RWPE2 (cell line): ENCODE results near the gene KCND2.
A peak's percentile ranks its signal among the peaks of the same experiment; 100 is the strongest.

Experiments
- ATAC-seq: fragments of 200-7000 bp; cut with Tn5 transposase; 3 replicates; pipeline ENCODE4 v1.9.1; 2021; ENCODE audit warnings: low read depth
- DNase-seq: peaks from one replicate; pipeline ENCODE4 v3.0.0-alpha.2; 2020; ENCODE audit warnings: low spot score
- H3K27ac ChIP-seq: fragments of 450-650 bp; 2 replicates; pipeline ENCODE4 v1.5.1; 2017; ENCODE audit warnings: mild to moderate bottlenecking; ENCODE audit not compliant: poor library complexity, severe bottlenecking
- H3K27me3 ChIP-seq: fragments of 250-450 bp; sonication (Bioruptor Pico); 2 replicates; pipeline ENCODE4 v1.5.1; 2021; ENCODE audit warnings: mild to moderate bottlenecking, moderate library complexity; ENCODE audit not compliant: insufficient read depth, poor library complexity, severe bottlenecking
- H3K36me3 ChIP-seq: fragments of 250-450 bp; sonication (Bioruptor Pico); 2 replicates; pipeline ENCODE4 v1.5.1; 2020; ENCODE audit warnings: low read depth, mild to moderate bottlenecking, moderate library complexity
- H3K4me1 ChIP-seq: fragments of 250-450 bp; sonication (Bioruptor Pico); 2 replicates; pipeline ENCODE4 v1.5.1; 2021; ENCODE audit warnings: mild to moderate bottlenecking, moderate library complexity; ENCODE audit not compliant: insufficient read depth, poor library complexity, severe bottlenecking
- H3K4me3 ChIP-seq: fragments of 250-450 bp; sonication (Bioruptor Pico); 2 replicates; pipeline ENCODE4 v1.5.1; 2021; ENCODE audit warnings: mild to moderate bottlenecking, moderate library complexity; ENCODE audit not compliant: severe bottlenecking
- H3K9me3 ChIP-seq: fragments of 250-450 bp; sonication (Bioruptor Pico); 2 replicates; pipeline ENCODE4 v1.5.1; 2021; ENCODE audit warnings: mild to moderate bottlenecking, moderate library complexity; ENCODE audit not compliant: severe bottlenecking
- CTCF ChIP-seq: fragments of 450-650 bp; IDR thresholded peaks from one replicate; pipeline ENCODE4 v1.5.1; 2017; ENCODE audit warnings: mild to moderate bottlenecking, moderate library complexity; ENCODE audit not compliant: poor library complexity, severe bottlenecking

KCND2 gene

DNA sequence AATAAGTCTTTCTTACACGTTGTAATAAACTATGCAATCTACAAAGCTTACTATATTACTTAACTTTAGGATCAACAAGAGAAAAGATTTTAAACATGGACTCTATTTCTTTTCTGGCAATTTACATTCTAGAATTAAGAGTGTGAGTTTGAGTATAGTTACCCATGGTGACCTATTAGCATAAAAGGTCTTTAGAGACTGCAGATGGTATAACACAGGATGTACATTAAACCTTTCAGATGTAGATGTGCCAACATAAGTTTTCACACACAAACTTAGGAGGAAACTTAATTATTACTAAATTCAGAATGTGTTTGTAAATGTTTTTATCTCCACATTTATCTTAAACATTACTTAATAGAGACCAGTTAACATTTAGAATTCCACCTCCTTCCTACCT, 54.1 kb downstream of the KCND2 start:
- ATAC-seq (no peak), DNase-seq (no peak)
- TF ChIP-seq CTCF, result no peak
- Histone ChIP-seq H3K4me1 (no peaks in the 10 kb centered on the region), H3K4me3 (no peak overlapping the region), H3K9me3 (no peaks in the 10 kb centered on the region), H3K36me3 (no peaks in the 10 kb centered on the region), H3K27ac (no peak overlapping the region), H3K27me3 (no peaks in the 10 kb centered on the region)

- Histone ChIP-seq H3K4me1 (no peaks in the 10 kb centered on the region), H3K36me3 (no peaks in the 10 kb centered on the region), H3K27me3 (peaks cover 4% of the 10 kb centered on the region), H3K9me3 (no peaks in the 10 kb centered on the region), H3K27ac (no peak overlapping the region), H3K4me3 (no peak overlapping the region)
- no peak for ATAC-seq
- no peak for TF ChIP-seq CTCF
- no peak for DNase-seq
Measured at GRCh38 chr7:120332433-120332832, 59.5 kb downstream of the KCND2 start.

DNA sequence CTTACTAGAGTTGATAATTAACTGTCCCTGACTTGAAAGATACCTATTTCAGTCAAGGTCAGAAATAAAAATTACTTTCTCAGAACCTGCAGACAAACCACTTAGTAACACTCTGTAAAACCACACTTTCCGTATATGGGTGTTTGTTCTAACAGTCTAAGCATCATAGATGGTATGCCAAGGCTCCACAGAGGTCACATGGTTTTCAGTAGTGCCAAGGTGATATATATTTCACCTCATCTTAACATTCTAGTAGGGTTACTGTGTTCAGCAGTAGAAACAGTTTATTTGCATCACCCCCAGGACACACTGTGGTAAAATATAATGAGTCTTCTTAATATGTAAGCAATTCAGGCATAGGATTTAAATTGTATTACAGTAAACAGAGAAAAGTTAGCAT, 61.5 kb downstream of the KCND2 start:
- Histone ChIP-seq H3K9me3 (no peaks in the 10 kb centered on the region), H3K4me3 (no peak overlapping the region), H3K36me3 (no peaks in the 10 kb centered on the region), H3K4me1 (no peaks in the 10 kb centered on the region), H3K27me3 (peaks cover 4% of the 10 kb centered on the region), H3K27ac (no peak overlapping the region)
- ATAC-seq (no peak), DNase-seq (no peak)
- no peak for TF ChIP-seq CTCF

DNA sequence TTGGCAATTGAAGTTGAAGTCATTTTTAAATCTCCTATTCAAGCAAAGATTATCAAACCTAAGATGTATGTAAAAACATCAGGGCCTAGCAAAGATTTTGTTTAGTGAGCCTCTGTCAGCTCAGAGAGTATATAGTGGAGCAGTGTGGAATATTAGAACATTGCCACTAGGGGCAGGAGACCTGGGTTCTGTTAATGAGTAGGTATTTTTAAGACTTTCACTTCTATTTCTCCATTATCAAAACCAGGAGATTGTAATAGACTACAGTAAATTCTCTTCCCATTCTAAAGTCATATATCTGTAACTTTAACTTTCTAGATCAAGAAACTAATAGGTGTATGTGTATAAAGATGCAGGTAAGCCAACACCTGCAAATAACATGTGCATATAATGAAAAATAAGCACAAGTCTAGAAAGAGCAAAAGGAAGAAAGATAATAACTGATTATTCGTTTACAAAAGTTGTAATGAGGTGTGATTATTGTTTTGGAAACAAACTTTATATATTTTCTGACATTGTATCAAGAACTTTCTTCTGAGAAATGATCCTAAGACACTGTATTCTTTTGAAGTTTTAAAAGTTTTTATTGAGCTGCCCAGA, 64.4 kb downstream of the KCND2 start:
- no peak overlapping the region for H3K27ac ChIP-seq
- H3K27me3 ChIP-seq, result peaks cover 4% of the 10 kb centered on the region
- no peak overlapping the region for H3K4me3 ChIP-seq
- ATAC-seq, result peak; percentile 65; the same call in 2 of the 3 replicates
- H3K36me3 ChIP-seq, result no peaks in the 10 kb centered on the region
- no peaks in the 10 kb centered on the region for H3K9me3 ChIP-seq
- peak; percentile 79 for TF ChIP-seq CTCF
- DNase-seq, result no peak
- no peaks in the 10 kb centered on the region for H3K4me1 ChIP-seq

GRCh38 chr7:120344276-120344675, 71.3 kb downstream of the KCND2 start:
- H3K27ac ChIP-seq, result no peak overlapping the region
- no peak overlapping the region for H3K4me3 ChIP-seq
- no peaks in the 10 kb centered on the region for H3K27me3 ChIP-seq
- H3K9me3 ChIP-seq, result no peaks in the 10 kb centered on the region
- DNase-seq (no peak), ATAC-seq (no peak)
- H3K36me3 ChIP-seq, result no peaks in the 10 kb centered on the region
- no peak for TF ChIP-seq CTCF
- no peaks in the 10 kb centered on the region for H3K4me1 ChIP-seq
